Measurements from ENCODE around the gene WNT5A.
A peak's percentile ranks its signal among the peaks of the same experiment; 100 is the strongest.

WNT5A gene

DNA sequence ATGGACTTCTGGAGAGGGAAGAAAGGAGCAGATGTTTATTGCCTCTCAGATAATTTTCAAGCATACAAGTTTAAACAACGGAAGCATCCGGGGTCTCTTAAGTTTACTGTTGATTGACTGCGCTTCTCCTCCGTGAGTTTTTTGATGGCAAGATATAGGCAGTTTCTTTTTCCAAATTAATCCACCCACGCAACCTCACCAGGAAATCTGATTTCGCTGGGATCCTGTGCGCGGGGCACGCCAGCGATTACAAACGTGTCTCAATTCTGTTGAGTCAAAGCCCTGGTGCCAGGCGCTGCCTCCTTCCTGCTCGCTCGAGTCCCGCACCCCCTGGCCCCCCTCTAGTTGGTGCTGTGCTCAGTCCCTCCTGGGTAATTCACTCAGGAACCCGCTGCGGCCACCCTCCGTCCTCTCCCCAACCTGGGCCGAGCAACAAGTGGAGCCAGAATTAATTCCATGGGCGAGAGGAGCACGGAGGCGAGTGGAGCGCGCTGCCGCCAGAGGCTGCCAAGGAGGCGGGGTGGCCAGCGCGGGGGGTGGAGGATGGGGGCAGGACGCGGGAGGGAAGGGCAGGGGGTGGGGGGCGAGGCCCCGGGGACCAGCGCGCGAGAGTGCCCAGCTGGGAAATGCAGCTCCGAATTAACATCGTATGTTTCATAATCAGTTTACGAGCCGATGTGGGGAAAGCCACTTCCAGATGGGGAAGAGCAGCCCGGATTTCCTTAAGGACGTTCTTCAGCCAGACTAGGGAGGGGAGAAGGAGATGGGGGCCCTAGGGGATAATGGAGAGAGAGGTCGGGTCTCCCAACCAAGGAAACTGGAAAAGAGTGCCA is 6.0 kb downstream of the WNT5A start:
- peak; percentile 45 for DNase-seq

GRCh38 chr3:55477306-55478303 is 9.5 kb downstream of the WNT5A start:
- no peak for DNase-seq

DNA sequence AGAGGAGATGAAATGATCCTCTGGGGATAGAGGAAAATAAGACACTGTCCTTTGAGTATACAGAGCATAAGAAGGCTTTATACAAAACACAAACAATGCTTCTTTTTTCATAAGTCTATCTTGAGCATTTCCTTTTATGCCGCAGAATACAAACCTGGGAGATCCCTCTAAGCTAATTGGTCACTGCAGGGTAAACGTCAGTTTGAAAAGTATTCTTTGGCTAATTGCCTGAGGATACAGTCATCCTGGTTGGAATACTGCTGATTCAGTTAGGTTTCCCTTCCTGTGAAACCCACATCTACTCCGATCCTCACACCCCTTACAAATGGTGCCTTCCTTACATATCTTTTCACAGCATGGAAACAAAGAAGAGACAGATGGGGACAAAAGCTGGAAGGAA is 10.6 kb downstream of the WNT5A start:
- peak; percentile 71 for DNase-seq

- no peak for DNase-seq
These were observed 12.9 kb downstream of the WNT5A start for GRCh38 chr3:55474213-55474632.

- DNase-seq, result no peak
These were observed 13.3 kb downstream of the WNT5A start for GRCh38 chr3:55473788-55474187.

DNA sequence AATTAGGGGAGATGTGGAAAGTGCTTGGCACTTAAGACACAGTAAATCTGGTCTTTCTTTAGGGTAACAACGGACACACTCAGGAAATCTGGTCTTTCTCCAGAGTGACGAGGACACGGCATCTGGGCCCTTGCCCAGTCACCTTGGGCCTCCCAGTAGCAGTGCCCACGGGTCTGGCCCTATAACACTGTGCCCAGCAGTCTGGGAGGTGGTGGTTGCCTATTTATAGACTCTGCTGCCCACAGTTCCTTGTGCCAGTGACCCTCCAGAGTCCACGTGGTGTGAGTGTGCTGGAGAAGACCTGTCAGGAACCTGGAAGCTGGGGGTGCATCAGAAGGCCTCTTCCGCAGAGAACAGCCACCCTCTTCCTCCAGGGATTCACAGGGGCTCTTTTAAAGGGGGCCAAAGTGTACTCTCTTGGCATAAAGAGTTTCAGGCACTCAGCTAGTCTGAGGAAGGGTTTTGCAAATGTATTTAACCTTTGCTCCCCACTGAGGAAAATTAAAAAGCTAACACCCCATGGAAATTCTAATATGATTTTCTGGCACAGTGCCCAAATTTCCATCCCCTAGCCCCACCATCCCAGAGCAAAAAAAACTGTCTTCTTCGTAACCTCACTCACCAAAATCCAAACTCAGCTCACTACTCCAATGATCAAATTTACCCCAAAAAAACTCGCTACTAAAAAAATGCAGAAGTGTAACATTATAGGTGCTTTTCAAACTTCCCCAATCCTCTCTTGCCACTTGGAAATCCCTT is 15.4 kb downstream of the WNT5A start:
- DNase-seq, result no peak

- no peak for DNase-seq
These were observed 16.0 kb downstream of the WNT5A start for GRCh38 chr3:55471084-55471483.

- DNase-seq, result no peak
These were observed 17.1 kb downstream of the WNT5A start for GRCh38 chr3:55469957-55470526.

DNA sequence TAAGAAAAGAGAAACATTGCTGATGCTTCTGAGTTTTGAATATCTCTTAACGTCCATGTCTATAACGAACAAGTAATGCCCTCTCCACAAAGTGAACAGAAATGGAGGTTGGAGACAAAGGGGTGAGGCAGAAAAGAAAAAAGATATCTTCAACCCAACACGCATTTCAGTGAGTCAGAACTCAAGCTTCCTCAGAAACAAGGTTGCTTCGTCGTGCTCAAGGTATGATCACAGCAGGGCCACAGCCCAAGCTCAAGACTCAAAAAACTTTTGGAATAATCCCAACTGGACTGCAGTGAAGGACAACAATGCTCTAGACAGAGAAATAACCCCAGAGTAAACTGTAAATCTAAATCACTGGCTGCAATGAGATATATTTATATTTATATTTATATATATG is 18.9 kb downstream of the WNT5A start:
- DNase-seq, result peak; percentile 50

GRCh38 chr3:55467099-55467498 is 20.0 kb downstream of the WNT5A start:
- no peak for DNase-seq

DNA sequence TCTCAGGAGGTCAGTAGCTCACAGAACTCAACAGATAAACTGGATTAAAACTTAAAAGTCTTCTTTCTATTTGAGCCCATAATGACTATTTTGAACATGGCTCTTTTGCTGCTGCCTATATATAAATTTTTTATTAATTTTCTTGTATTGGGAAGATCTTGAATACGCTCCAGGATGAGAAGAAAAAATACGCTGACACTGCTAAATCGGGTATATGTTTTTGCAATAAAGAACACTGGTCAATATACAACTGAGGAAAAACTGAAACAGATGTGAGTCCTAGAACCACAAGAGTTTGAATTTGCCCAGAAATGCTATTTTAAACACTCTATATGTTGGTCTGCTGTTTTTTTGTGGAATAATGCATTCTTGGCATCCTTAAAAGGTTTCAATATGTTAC is 20.6 kb downstream of the WNT5A start:
- DNase-seq, result no peak

GRCh38 chr3:55461896-55462295 is 25.2 kb downstream of the WNT5A start:
- peak; percentile 51 for DNase-seq

DNA sequence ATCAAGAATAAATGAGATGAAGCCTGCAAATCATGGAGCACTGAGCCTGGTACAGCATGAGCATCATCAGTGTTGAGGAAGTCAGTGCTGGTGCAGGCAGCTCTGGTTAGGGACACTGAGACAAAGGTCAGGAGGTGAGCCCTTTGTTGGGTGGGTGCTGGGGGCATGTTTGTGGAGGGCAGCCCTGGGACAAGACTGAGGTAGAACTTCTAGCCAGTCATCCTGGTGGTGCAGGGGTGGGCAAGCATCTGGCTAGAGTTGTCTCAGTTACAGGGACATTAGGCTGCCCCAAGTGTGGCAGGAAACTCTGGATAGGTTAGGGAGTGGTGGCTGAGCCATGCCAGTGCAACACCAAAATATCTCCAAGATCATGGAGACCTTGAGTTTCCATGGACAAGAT is 27.3 kb downstream of the WNT5A start:
- DNase-seq, result no peak

GRCh38 chr3:55458181-55458790 is 28.8 kb downstream of the WNT5A start:
- no peak for DNase-seq

GRCh38 chr3:55455915-55456314 is 31.2 kb downstream of the WNT5A start:
- no peak for DNase-seq

DNA sequence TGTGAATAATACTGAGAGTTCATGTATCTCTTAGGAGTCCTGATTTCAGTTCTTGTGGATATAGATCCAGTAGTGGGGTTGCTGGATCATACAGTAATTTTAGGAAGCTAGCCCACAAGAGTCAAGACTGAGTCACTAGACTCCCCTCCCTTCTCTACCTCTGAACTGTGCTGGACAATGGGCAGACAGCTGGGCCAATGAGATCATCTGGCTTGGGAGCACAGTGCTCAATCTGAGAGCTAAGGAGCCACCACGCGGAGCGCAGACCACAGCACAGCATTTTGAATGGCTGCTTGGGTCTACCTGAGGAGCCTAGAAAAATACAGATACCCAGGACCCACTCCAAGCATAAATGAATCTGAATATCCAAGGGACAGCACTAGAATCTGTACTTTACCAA is 32.5 kb downstream of the WNT5A start:
- no peak for DNase-seq

- DNase-seq, result no peak
These were observed 33.1 kb downstream of the WNT5A start for GRCh38 chr3:55453886-55454496.

DNA sequence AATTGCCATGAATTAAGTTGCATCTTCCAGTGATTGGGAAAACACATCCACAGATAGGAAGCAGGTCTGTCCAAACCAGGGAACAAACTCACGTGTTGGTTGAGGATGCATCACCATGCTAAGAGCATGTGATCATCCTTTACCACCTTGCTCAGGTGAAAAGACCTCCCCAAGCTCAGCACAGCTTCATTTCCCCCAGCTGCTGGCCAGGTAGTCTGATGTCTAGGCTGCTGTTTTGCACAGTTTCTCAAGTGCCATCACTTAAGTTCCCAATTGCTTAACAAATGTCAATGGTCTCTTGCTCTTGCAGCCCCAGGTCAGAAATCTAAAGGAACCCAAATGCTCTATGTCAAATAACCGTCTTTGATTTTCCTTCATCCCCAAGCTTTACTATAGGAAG is 34.2 kb downstream of the WNT5A start:
- no peak for DNase-seq

DNA sequence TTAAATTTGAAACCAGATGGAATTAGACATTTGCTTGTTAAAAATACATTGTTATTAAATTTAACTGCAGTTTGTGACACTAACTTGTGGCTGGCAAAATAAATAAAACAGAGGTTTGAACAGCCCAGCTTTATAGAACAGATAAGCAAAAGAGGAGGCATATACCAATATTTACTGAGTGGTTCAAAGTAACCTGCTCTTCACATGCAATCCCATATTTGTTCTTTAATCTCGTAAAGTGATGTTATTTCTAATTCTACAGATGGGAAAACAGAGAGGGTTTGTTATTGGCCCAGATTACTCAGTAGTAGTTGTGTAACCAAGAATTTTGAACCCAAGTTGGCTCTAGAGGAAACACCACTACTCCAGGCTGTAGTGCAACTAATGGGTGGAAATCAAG is 37.6 kb downstream of the WNT5A start:
- no peak for DNase-seq

GRCh38 chr3:55446850-55447249 is 40.3 kb downstream of the WNT5A start:
- DNase-seq, result no peak

DNA sequence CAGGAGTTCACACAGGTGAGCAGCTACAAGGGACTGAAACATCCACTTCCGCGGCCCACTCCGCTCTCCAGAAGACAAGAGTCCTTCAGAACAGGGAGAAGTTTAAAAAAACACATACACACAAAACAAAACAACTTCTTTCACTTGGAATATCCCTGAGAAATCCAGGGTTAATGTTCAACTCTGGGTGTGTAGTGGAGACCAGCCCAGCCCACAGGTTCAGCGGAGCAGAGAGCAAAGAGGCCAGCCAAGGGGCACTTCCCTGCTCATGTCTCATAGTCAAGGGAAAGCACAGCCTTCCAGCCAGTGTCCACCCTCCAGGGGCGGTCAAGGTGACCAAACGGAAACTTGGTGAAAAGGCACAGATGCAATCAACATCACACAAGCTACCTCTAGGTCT is 41.6 kb downstream of the WNT5A start:
- no peak for DNase-seq

GRCh38 chr3:55443346-55443745 is 43.8 kb downstream of the WNT5A start:
- DNase-seq, result no peak
